SK-N-SH (cell line): ENCODE measurements around the gene NAV2. TPM values are rescaled to one million over a fixed set of nuclear protein-coding genes. Genes with fewer than 3 reads are reported as not detected.

Experiments used
- CTCF ChIA-PET: fragments of 300-600, 350-600 bp; formaldehyde crosslinking; extraction: SDS; loops from one replicate; lab custom pipeline; 2021; lab: Yijun Ruan, JAX
- POLR2A ChIA-PET: fragments of 350-600 bp; sonication (Branson Sonifier 250); formaldehyde crosslinking; extraction: SDS; loops from one replicate; lab custom pipeline; 2020; ENCODE audit warnings: antibody characterized with exemption, inconsistent platforms; lab: Yijun Ruan, JAX
- DNase-seq: peaks from one replicate; pipeline ENCODE4 v3.0.0; 2012
- H2AFZ ChIP-seq: fragments of 200-600 bp; sonication (generic); 2 replicates; pipeline ENCODE4 v1.8.1; 2016; ENCODE audit warnings: antibody characterized with exemption, mild to moderate bottlenecking, low read depth
- H3F3A ChIP-seq: fragments of 200-600 bp; sonication (generic); replicated peaks from 2 replicates; pipeline ENCODE3; 2016; ENCODE audit warnings: antibody characterized with exemption, mild to moderate bottlenecking; ENCODE audit not compliant: insufficient read depth
- H3K27ac ChIP-seq, 2 experiments: fragments of 200-500 bp in 1 of 2; fragments of 200-600 bp in 1 of 2; sonication (Bioruptor generic) in 1 of 2; sonication (generic), shearing (Covaris generic) in 1 of 2; 2 replicates each; pipeline versions ENCODE4 v1.5.1 to v1.6.1; 2014 to 2016; ENCODE audit warnings: low read depth in 2 of 2, inconsistent platforms in 1 of 2, low read length in 1 of 2, mild to moderate bottlenecking in 1 of 2, mixed read lengths in 1 of 2
- H3K27me3 ChIP-seq: fragments of 200-600 bp; sonication (generic), shearing (Covaris generic); 2 replicates; pipeline ENCODE4 v1.6.1; 2016; ENCODE audit warnings: mixed run types; ENCODE audit not compliant: insufficient read depth
- H3K36me3 ChIP-seq, 2 experiments: fragments of 200-500 bp in 1 of 2; fragments of 200-600 bp in 1 of 2; sonication (Bioruptor generic) in 1 of 2; sonication (generic) in 1 of 2; replicated peaks in 1 of 2; 2 replicates each; pipeline versions ENCODE3 to v1.5.1; 2014 to 2016; ENCODE audit warnings: low read length in 1 of 2, mild to moderate bottlenecking in 1 of 2; ENCODE audit not compliant: insufficient read depth in 2 of 2, control insufficient read depth in 1 of 2
- H3K4me1 ChIP-seq, 2 experiments: fragments of 200-500 bp in 1 of 2; fragments of 200-600 bp in 1 of 2; sonication (Bioruptor generic) in 1 of 2; sonication (generic), shearing (Covaris generic) in 1 of 2; 2 replicates each; pipeline versions ENCODE4 v1.5.1 to v1.6.1; 2014 to 2016; ENCODE audit warnings: low read depth in 1 of 2, low read length in 1 of 2, mixed run types in 1 of 2; ENCODE audit not compliant: insufficient read depth in 2 of 2, control insufficient read depth in 1 of 2
- H3K4me2 ChIP-seq: fragments of 200-600 bp; sonication (generic), shearing (Covaris generic); 2 replicates; pipeline ENCODE4 v1.6.1; 2017; ENCODE audit warnings: mixed run types
- H3K4me3 ChIP-seq, 2 experiments: fragments of 200-500 bp in 1 of 2; fragments of 200-600 bp in 1 of 2; sonication (Bioruptor generic) in 1 of 2; sonication (generic), shearing (Covaris generic) in 1 of 2; 2 replicates each; pipeline versions ENCODE4 v1.5.1 to v1.8.1; 2014 to 2016; ENCODE audit warnings: low read depth in 2 of 2, inconsistent platforms in 1 of 2, low read length in 1 of 2, mild to moderate bottlenecking in 1 of 2, mixed read lengths in 1 of 2, moderate library complexity in 1 of 2
- H3K79me2 ChIP-seq: fragments of 200-600 bp; sonication (generic); 2 replicates; pipeline ENCODE4 v1.8.1; 2017; ENCODE audit warnings: mild to moderate bottlenecking; ENCODE audit not compliant: insufficient read depth
- H3K9ac ChIP-seq: fragments of 200-600 bp; sonication (generic); 2 replicates; pipeline ENCODE4 v1.6.1; 2017; ENCODE audit warnings: mixed run types
- H3K9me2 ChIP-seq: fragments of 200-600 bp; sonication (generic); 2 replicates; pipeline ENCODE4 v1.6.1; 2017; ENCODE audit warnings: mixed run types
- H3K9me3 ChIP-seq: fragments of 200-600 bp; sonication (generic); 2 replicates; pipeline ENCODE4 v1.6.1; 2017; ENCODE audit warnings: mixed run types, mild to moderate bottlenecking, moderate library complexity
- H4K20me1 ChIP-seq: fragments of 200-600 bp; sonication (generic); 2 replicates; pipeline ENCODE4 v1.6.1; 2017; ENCODE audit warnings: mild to moderate bottlenecking, mixed run types; ENCODE audit not compliant: insufficient read depth
- ELF1 ChIP-seq: IDR thresholded peaks from 2 replicates; pipeline ENCODE4 v1.4.0; 2012
- EP300 ChIP-seq, 2 experiments: IDR thresholded peaks; 2 replicates each; pipeline versions ENCODE4 v1.4.0 to v1.6.1; 2012; ENCODE audit warnings: borderline replicate concordance in 1 of 2, low read depth in 1 of 2, low read length in 1 of 2
- FOSL2 ChIP-seq: IDR thresholded peaks from 2 replicates; pipeline ENCODE4 v1.4.0; 2012; ENCODE audit warnings: low read depth, mild to moderate bottlenecking, moderate library complexity, borderline replicate concordance
- FOXM1 ChIP-seq: IDR thresholded peaks from 2 replicates; pipeline ENCODE4 v1.4.0; 2012; ENCODE audit warnings: low read depth, mild to moderate bottlenecking
- GATA2 ChIP-seq: sonication (generic); formaldehyde crosslinking; IDR thresholded peaks from 2 replicates; pipeline ENCODE4 v1.5.0; 2020; ENCODE audit warnings: mild to moderate bottlenecking, missing genetic modification reagents
- JUND ChIP-seq: IDR thresholded peaks from 2 replicates; pipeline ENCODE4 v1.4.0; 2012
- MEF2A ChIP-seq: IDR thresholded peaks from 2 replicates; pipeline ENCODE4 v1.4.0; 2012; ENCODE audit warnings: low read depth, borderline replicate concordance
- REST ChIP-seq: IDR thresholded peaks from 2 replicates; pipeline ENCODE4 v1.6.1; 2012; ENCODE audit warnings: mild to moderate bottlenecking, low read depth, low read length, moderate library complexity
- RFX5 ChIP-seq: IDR thresholded peaks from 2 replicates; pipeline ENCODE4 v1.6.1; 2012; ENCODE audit warnings: mild to moderate bottlenecking, improper control_type of control experiment, low read length
- RXRA ChIP-seq: IDR thresholded peaks from 2 replicates; pipeline ENCODE4 v1.4.0; 2012; ENCODE audit warnings: low read depth, mild to moderate bottlenecking, borderline replicate concordance
- USF2 ChIP-seq: fragments of 150-350 bp; IDR thresholded peaks from 2 replicates; pipeline ENCODE4 v1.6.1; 2017; ENCODE audit warnings: antibody characterized with exemption, low read length, low read depth, borderline replicate concordance
- YY1 ChIP-seq: IDR thresholded peaks from 2 replicates; pipeline ENCODE4 v1.4.0; 2012; ENCODE audit warnings: low read depth, mild to moderate bottlenecking
- ZBTB33 ChIP-seq: IDR thresholded peaks from 2 replicates; pipeline ENCODE4 v1.4.0; 2012; ENCODE audit warnings: low read depth, borderline replicate concordance
- WGBS: methylation state at CpG from one replicate; pipeline ENCODE4 v1.1.6; 2017; ENCODE audit warnings: low lambda C conversion rate; 5-methylcytosine and 5-hydroxymethylcytosine counted together
- polyA plus RNA-seq, 3 experiments: library from polyadenylated mRNA; depleted of rRNA; stranded (reverse); fragments of >200 nt; gene quantifications; 2 replicates each; pipeline ENCODE4 v1.2.3, GENCODE V29; 2012
- TF ChIP-seq, protein P1 (sequence below): fragments of 200-600 bp; sonication (generic); IDR thresholded peaks from 2 replicates; pipeline ENCODE4 v1.6.1; 2017; ENCODE audit warnings: antibody characterized with exemption, mild to moderate bottlenecking, moderate library complexity

NAV2 gene
- polyA plus RNA-seq, 1 of the 3 experiments (the other 2 are of a cell fraction) = 26.2 TPM

- no peaks in the 10 kb centered on the region for H3K9me3 ChIP-seq
- H3K27me3 ChIP-seq = no peaks in the 10 kb centered on the region
- no peak overlapping the region for H2AFZ ChIP-seq
- ChIA-PET POLR2A (no interaction called here), CTCF (no interaction called here)
- peaks cover 15 to 51% of the 10 kb centered on the region in 2 experiments; a peak in 3 of 4 replicates for H3K4me1 ChIP-seq
- H3K27ac ChIP-seq = peak overlapping the region; percentile 28 to 91
- no peak overlapping the region for H3K4me3 ChIP-seq
- no peak for TF ChIP-seq FOXM1
- no peak for TF ChIP-seq USF2
- TF ChIP-seq REST = no peak
- no peak for TF ChIP-seq JUND
- no peak for TF ChIP-seq FOSL2
- TF ChIP-seq, protein P1, sequence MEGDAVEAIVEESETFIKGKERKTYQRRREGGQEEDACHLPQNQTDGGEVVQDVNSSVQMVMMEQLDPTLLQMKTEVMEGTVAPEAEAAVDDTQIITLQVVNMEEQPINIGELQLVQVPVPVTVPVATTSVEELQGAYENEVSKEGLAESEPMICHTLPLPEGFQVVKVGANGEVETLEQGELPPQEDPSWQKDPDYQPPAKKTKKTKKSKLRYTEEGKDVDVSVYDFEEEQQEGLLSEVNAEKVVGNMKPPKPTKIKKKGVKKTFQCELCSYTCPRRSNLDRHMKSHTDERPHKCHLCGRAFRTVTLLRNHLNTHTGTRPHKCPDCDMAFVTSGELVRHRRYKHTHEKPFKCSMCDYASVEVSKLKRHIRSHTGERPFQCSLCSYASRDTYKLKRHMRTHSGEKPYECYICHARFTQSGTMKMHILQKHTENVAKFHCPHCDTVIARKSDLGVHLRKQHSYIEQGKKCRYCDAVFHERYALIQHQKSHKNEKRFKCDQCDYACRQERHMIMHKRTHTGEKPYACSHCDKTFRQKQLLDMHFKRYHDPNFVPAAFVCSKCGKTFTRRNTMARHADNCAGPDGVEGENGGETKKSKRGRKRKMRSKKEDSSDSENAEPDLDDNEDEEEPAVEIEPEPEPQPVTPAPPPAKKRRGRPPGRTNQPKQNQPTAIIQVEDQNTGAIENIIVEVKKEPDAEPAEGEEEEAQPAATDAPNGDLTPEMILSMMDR = no peak
- no peak for TF ChIP-seq RFX5
- no peak for TF ChIP-seq ZBTB33
- TF ChIP-seq RXRA = no peak
- no peak for TF ChIP-seq YY1
- no peak for TF ChIP-seq ELF1
- no peak for TF ChIP-seq MEF2A
- TF ChIP-seq EP300 (IDR thresholded peaks at IDR 0.05; ENCODE audit: borderline replicate concordance in 1 of 2, low read depth in 1 of 2, low read length in 1 of 2) = no peak
- TF ChIP-seq GATA2 (CRISPR knock-in tag) = no peak
- peaks cover 13 to 15% of the 10 kb centered on the region in 2 experiments for H3K36me3 ChIP-seq
- DNase-seq = no peak
- H4K20me1 ChIP-seq = peaks cover 58% of the 10 kb centered on the region
- H3K4me2 ChIP-seq = no peak overlapping the region; the same call in 1 of the 2 replicates
- 72% methylated on average over 4 of the region's 4 CpGs for WGBS
- H3K79me2 ChIP-seq = peaks cover 89% of the 10 kb centered on the region
- H3K9me2 ChIP-seq = no peaks in the 10 kb centered on the region
- H3K9ac ChIP-seq = no peak overlapping the region
- H3F3A ChIP-seq = peaks cover 28% of the 10 kb centered on the region
These were observed 314.9 kb downstream of the NAV2 start for GRCh38 chr11:20027556-20028013.
